Effector CD4-positive, alpha-beta T cell (primary cell): ENCODE results near the gene SH3RF1.

ENCODE experiments used
- DNase-seq: peaks from one replicate; pipeline ENCODE4 v3.0.0-alpha.2; 2020

The SH3RF1 gene

DNA sequence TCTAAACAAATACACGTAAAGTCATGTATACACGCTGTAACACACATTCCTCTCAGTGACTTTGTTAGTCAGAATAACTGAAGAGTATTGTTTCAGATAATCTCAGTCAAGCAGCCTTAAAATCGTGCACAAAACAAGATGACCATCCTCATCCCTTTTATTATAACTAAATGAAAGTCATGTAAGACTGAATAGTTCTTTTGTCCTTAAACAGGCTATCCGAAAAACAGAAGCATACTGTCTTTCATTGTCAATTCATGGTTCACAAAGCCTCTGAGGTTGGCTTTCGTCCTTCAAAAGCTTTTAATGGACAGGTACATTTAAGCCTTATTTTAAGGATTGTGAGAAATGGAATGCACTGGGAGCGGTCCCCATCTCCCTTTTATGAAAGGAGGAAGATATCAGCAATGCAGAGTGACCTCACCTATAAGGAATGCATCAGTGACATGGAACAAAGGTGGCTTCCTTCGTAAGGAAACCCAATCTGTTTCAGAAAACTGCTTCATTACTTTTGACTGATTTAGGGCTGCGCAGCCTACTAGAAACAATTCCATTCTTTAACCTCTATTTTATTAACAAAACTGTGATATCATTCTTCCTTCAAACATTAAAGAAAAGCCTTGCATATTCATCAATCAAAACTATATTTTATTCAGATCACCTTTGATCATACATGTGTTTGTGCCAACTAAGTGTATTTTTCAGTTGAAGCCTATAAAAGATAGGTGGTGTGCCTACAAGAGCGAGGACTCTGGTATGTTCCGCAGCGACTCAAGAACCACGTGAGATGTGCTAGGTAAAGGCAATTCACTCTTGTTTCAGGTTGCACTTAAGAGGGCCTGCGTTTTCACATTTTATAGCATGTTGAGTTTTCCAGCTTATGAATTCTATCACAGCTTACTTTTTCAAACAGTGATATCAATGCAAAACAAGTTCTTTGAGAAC, 19.2 kb downstream of the SH3RF1 start:
- no peak for DNase-seq

GRCh38 chr4:169250796-169251195, 20.0 kb downstream of the SH3RF1 start:
- DNase-seq: no peak

- DNase-seq: no peak
Observed at GRCh38 chr4:169249999-169250398, 20.8 kb downstream of the SH3RF1 start.

DNA sequence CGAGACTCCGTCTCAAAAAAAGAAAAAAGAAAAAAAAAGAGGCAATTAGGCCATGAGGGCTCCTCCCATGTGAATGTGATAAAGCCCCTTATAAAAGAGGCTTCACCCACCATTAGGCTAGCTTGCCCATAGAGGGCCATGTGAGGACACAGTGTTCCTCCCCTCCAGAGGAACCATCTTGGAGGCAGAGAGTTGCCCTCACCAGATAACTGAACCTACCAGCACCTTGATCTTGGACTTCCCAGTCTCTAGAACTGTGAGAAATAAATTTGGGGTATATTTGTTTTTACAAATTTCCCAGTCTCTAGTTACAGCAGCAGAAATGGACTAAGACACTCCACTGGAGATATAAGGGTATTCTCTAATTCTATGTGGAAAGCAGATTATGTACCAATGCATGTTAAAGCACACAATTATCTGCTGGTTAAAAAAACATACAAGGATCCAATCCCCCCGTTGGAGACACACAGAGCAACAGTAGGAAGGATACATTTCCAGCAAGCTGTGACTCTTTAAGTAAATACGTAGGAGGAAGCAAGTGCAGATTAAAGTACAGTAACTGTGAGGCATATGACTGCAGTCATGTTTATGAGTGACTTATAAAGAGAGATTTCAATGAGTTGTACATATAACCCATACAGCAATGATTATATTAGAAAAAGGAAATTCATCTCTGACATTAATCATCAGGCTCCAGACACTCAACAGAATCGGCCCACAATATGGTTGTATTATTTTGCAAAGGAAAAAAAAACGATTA, 21.4 kb downstream of the SH3RF1 start:
- DNase-seq: no peak

- DNase-seq: no peak
Observed at GRCh38 chr4:169248645-169249044, 22.1 kb downstream of the SH3RF1 start.

DNA sequence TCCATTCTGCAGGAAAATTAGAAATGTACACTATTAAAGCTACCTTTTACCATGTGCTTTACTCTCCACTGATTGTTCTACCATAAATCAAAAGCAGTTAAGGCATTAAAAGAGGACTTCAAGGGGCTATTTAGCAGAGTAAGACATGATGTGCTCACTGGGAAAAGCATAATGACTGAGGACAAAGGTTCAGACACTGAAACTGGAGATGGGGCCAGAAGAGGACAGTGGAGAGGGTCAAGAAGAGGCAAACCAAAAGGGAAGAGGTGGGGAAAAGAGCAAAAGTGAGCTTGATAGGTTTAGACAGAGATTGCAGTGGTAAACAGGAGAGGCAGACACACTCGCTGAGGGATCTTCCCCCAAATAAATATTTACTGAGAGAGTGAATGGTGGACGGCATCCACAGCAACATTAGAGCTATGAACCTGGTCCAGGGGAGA, 23.8 kb downstream of the SH3RF1 start:
- DNase-seq: no peak

DNA sequence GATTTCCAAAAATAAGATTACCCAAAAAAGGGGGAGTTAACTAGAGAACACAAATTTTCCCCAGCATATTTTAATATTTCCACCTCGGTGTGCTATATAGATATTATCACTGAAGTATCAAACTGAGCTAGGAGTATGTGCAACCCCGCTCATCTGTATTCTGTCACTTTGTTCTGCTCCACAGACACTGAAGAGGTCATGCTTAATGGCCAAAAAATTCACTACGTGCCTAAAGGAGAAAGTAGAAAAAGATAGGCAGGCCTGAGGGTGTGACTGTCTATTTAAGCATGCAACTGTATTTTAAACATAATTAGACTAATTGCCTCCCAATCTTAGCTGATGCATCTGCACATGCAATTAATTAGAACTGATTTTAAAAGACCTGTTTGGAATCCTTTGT, 24.5 kb downstream of the SH3RF1 start:
- DNase-seq: no peak

DNA sequence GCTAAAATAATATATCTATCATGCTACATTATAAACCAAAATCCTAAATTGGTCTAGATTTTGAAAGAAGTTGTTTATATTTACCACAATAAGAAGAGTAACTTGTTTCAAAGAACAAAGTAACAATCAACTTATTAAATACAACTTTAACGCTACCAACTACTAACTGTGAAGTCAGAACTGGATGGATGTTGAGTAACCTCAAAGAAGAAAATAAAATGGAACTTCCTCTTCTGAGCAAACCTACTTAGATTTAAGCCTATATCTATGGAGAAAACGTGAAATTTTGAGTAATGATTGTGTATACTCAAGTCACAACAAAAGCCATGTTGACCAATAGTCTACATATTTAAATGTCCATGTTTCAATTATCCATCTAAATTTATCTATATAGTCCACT, 25.7 kb downstream of the SH3RF1 start:
- no peak for DNase-seq

DNA sequence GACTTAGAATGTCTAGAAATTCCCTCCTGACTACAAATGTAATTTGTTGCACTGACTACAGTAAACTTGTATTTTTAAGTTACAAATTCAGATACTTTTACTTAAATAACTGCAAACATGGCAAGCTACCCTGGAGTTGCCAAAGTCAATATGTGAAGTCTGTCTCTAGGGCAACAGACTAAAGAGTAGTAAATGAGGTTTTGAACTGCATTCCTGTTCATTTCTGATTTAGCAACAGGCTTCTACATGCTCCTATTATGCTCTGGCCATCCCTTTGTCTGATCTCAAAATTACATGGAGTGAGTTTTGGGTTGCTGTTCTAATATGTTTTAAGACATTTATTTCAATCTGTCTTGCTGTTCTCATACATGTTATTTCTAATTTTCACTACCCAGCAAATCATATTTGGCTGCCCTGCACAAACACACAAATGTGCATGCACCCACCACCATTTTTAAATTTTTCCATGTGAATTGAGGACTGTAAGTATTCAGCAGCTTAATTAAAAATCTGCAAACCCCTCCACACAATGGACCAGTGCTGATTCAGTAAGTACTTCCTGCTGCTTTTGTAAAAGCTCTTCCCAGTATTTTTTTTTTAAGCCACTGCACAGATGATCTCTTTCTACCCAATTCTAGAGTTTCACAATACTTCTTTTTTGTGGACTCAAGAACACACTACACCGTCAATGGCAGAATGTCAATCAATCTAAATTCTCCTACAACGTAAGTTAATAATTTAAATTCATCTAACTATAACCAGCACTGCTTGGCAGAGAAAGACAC, 26.7 kb downstream of the SH3RF1 start:
- no peak for DNase-seq

DNA sequence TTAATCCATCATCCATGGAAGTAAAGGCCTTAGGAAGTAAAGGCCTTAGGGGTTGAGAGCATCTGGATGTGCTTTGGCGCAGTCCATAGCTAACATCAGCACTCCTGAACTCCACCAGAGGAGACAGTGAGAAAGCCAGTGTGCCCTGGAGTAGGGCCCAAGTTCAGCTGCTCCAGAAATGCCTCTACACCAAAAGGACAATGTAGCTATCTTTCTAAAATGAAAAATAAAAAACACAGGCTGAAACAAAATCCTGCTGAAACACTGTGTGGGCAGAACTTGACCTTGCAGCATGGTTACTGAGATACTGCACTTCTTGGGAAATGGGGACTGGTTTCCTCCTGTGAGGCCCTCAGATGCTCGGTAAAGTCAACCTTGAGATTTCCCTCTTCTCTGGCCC, 29.3 kb downstream of the SH3RF1 start:
- no peak for DNase-seq

DNA sequence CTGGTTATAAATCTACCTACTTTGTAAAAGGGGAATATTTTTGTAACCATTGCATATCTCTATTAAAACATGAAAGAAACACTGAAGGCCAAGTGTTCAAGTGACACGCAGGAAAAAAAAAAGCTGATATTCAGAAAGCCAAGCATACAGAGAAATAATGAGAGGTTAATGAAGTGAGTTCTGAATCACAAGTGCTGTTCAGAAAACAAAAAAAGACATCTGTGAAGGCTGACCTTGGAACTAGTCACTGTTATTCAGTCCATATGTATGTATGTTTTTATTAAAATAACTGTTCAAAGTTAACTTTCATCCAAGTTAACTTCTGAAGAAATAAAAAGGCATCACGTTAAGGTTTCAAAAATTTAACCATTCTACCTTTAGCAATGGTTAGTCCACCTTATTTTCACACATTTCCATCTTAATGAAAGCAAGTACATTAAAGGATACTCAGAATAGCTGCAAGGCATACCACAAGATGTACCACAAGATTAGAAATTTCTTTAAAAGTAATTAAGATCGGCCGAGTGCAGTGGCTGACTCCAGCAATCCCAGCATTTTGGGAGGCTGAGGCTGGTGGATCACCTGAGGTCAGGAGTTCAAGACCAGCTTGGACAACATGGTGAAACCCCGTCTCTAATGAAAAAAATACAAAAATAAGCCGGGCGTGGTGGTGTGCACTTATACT, 31.4 kb downstream of the SH3RF1 start:
- DNase-seq: no peak

GRCh38 chr4:169238445-169238844, 32.3 kb downstream of the SH3RF1 start:
- no peak for DNase-seq

GRCh38 chr4:169236873-169237626, 33.7 kb downstream of the SH3RF1 start:
- DNase-seq: no peak

DNA sequence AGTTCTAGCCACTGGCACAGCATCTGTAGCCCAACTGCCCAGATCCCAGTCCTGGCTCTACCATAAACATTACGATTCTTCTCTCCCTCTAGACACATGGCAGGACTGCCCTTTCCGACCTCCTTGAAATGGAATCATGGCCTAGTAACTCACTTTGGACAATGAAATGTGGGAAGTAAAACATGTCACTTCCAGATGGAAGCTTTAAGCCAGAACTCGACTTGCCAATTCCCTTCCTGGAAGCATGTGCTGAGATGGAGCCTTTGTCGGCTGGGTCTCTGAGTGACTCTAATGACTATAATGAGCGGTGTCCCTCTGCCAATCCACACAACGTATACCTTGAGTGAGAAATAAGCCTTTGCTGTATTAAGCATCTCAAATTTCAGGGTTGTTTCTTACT, 34.7 kb downstream of the SH3RF1 start:
- no peak for DNase-seq

DNA sequence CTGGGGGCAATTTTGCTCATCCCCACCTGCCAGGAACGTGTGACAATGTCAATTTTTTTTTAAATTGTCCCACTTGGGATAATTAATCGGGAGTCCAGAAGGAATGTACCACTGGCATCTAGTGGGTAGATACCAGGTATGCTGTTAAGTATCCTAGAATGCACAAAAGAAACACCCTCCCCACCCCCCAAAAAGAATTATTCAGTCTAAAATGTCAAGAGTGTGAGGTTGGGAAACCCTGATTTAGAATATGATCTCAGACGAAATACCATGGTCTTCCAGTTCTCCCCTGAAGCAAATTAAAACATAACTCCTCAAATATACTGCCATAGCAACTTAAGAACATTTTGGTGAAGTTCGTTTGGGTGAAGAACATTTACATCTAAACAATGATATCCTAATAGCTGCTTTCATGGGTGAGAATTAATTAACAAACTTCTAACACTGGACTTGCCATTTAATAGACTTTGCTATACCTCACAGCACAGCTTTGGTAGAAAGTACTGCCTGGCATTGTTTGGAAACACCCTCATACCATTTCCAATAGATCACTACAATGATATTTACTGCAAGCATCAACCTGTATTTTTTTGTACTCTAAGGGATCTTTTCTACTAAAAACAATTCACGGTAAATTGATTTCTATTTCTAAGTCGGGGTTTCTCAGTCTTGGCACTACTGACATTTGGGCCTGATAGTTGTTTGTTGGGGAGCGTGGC, 36.5 kb downstream of the SH3RF1 start:
- no peak for DNase-seq

DNA sequence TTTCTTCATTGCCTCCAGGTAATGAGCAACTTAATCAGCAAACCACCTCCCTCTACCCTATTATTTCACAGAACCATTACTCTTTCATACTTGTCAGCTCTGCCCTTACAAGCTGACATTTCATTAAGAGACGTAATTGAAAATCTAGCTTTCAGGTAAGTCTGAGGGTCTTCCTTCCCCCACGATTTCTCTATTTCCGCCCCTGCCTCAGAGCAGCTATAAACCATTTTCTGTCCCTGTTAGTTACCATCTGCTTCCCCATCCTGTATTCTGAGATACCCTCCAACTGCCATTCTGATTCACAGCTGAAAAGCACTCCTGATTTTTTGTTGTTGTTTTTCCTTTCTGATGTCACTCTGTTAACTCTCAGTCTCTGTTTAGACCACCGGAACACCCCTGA, 37.1 kb downstream of the SH3RF1 start:
- DNase-seq: no peak

GRCh38 chr4:169231647-169232262, 39.0 kb downstream of the SH3RF1 start:
- DNase-seq: no peak

GRCh38 chr4:169229571-169230028, 41.2 kb downstream of the SH3RF1 start:
- DNase-seq: no peak

DNA sequence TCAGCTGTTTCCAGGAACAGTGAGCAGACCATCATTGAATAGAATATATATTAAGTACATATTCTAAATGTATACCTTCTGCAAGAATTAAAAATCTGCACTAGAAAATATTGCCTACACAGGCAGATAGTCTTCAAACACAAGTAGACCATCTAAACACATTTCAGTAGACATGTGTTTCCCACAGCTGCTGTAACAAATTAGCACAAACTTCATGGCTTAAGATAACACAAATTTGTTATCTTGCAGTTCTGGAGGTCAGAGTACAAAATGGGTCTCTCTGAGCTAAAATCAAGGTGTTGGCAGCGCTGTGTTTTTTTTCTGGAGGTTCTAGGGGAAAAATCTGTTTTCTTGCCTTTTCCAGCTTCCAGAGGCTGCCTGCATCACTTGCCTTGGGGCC, 42.7 kb downstream of the SH3RF1 start:
- no peak for DNase-seq

- DNase-seq: no peak
Observed at GRCh38 chr4:169226565-169226964, 44.2 kb downstream of the SH3RF1 start.

GRCh38 chr4:169225812-169226211, 44.9 kb downstream of the SH3RF1 start:
- no peak for DNase-seq
